ENCODE results near the gene ZNF674. TPM values are rescaled to one million over a fixed set of nuclear protein-coding genes. Genes with fewer than 3 reads are reported as not detected.
A peak's percentile ranks its signal among the peaks of the same experiment; 100 is the strongest.

Gene ZNF674
- total RNA-seq, 1 experiment from 2014 or later, result 5.8 TPM

DNA sequence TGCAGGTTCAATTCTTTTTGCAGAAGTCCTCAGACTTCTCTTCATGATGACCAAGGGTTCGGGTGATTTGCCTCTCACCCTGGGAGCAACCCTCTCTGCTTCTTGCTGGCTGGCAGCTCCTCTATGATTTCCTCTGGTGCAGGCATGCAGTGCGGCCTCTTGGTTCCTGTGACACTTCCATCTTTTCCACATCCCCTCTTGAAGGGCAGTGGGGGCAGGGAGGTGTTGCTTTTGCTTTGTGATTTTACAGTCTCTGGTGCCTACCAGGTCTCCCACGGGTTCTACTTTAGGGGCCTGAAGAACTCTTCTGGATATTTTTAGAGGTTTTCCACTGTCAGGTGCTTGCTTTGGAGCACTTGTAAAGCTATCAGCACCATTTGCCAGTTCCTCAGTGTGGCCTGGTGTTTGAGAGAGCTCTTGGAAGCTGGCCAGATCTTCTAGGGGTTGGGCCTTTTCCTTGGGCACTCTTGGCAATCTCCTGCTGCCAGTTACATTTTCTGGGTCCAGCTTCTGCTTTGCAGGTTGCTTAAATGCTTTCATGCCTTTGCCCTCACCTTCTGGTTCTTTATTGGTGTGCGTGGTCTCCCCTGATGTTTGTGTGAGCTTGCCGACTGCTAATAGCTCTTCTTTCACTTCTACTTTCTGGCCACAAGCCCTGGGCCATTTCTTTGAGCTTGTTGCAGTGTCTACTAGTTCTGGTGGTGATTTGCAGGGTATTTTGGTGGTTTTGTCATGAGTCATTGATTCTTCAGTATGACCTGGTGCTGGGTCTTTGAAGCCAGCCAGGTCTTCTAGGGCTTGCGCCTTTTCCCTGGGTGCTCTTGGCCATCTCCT lies 16.8 kb upstream of the ZNF674 start:
- no peaks in the 10 kb centered on the region for H3K4me1 ChIP-seq (ENCODE audit: insufficient read depth, low read length, poor library complexity, severe bottlenecking)
- POLR2A ChIA-PET (ENCODE audit: low non-redundant PET), result no interaction called here
- BruUV-seq (replicated peaks), result no TSS peak

GRCh38 chrX:46559062-46559461 lies 13.8 kb upstream of the ZNF674 start:
- intact Hi-C loops (cut with micrococcal nuclease; ENCODE audit: unreplicated experiment), result loop anchor here (5.0 to 10.0 kb wide), 3 partner anchors 128 to 536 kb away; no protein-coding TSS in a partner anchor
- no peak for DNase-seq (ENCODE audit: low spot score)
- no peak overlapping the region for H3K4me3 ChIP-seq (ENCODE audit: low read depth, low read length, poor library complexity, severe bottlenecking)
- H3K9me3 ChIP-seq (ENCODE audit: low read depth, low read length, poor library complexity, severe bottlenecking), result no peaks in the 10 kb centered on the region
- TF ChIP-seq EZH2 (IDR thresholded peaks at IDR 0.05; ENCODE audit: borderline replicate concordance, low read depth, low read length, poor library complexity, severe bottlenecking) (no peak), CTCF (conservative IDR thresholded peaks at IDR 0.05; ENCODE audit: low read depth, low read length) (no peak)
- H3K36me3 ChIP-seq (ENCODE audit: insufficient read depth, low read length, poor library complexity, severe bottlenecking), result no peaks in the 10 kb centered on the region
- CTCF ChIA-PET, result no interaction called here
- no peaks in the 10 kb centered on the region for H3K4me1 ChIP-seq (ENCODE audit: insufficient read depth, low read length, poor library complexity, severe bottlenecking)
- no TSS peak for BruUV-seq (replicated peaks)
- POLR2A ChIA-PET (ENCODE audit: low non-redundant PET), result no interaction called here
- H3K27me3 ChIP-seq (replicated peaks; ENCODE audit: insufficient read depth, low read depth, low read length, poor library complexity), result no peaks in the 10 kb centered on the region
- H3K27ac ChIP-seq (ENCODE audit: low read depth, low read length, poor library complexity, severe bottlenecking), result no peak overlapping the region

More for the DNA sequence above, 16.8 kb upstream of the ZNF674 start:
- Histone ChIP-seq H3K27ac (ENCODE audit: low read depth, low read length, poor library complexity, severe bottlenecking) (no peak overlapping the region), H3K27me3 (replicated peaks; ENCODE audit: insufficient read depth, low read depth, low read length, poor library complexity) (no peaks in the 10 kb centered on the region), H3K9me3 (ENCODE audit: low read depth, low read length, poor library complexity, severe bottlenecking) (no peaks in the 10 kb centered on the region), H3K4me3 (ENCODE audit: low read depth, low read length, poor library complexity, severe bottlenecking) (no peak overlapping the region), H3K36me3 (ENCODE audit: insufficient read depth, low read length, poor library complexity, severe bottlenecking) (no peaks in the 10 kb centered on the region)
- TF ChIP-seq CTCF (conservative IDR thresholded peaks at IDR 0.05; ENCODE audit: low read depth, low read length) (no peak), EZH2 (IDR thresholded peaks at IDR 0.05; ENCODE audit: borderline replicate concordance, low read depth, low read length, poor library complexity, severe bottlenecking) (no peak)
- CTCF ChIA-PET, result no interaction called here
- no peak for DNase-seq (ENCODE audit: low spot score)
- intact Hi-C loops (cut with micrococcal nuclease; ENCODE audit: unreplicated experiment), result no loop called here

DNA sequence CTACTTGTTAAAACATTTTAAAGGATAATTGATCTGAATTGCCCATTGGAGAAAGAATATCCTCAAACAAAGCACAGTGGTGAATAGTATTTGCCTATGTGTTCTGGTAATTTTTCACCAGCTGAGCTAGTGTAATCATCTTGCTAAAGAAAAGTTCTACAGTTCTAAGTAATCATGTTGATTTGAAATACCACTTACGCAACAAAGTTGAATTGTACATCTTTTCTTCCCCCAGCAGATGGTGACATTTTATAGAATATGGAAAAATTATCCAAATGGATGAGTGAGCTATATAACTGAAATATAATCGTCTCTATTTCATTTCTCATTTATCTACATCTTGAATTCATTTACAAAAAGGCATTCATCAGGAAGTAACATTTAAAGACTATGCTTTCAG lies 9.7 kb upstream of the ZNF674 start:
- intact Hi-C loops (cut with micrococcal nuclease; ENCODE audit: unreplicated experiment), result loop anchor here (5.0 to 10.0 kb wide), 3 partner anchors 132 to 540 kb away; no protein-coding TSS in a partner anchor
- CTCF ChIA-PET, result interaction anchor here (0.7 to 1.3 kb wide), 7 partner anchors 52 to 538 kb away, joined by 3 to 9 read pairs (median 6); no protein-coding TSS in a partner anchor

More for the DNA sequence above, 9.7 kb upstream of the ZNF674 start:
- H3K27ac ChIP-seq (ENCODE audit: low read depth, low read length, poor library complexity, severe bottlenecking), result no peak overlapping the region
- no peaks in the 10 kb centered on the region for H3K9me3 ChIP-seq (ENCODE audit: low read depth, low read length, poor library complexity, severe bottlenecking)
- no peaks in the 10 kb centered on the region for H3K4me1 ChIP-seq (ENCODE audit: insufficient read depth, low read length, poor library complexity, severe bottlenecking)
- POLR2A ChIA-PET (ENCODE audit: low non-redundant PET), result interaction anchor here (0.7 kb wide), 1 partner anchor 242 kb away, joined by 7 read pairs; no protein-coding TSS in a partner anchor
- peak; percentile 54 for DNase-seq (ENCODE audit: low spot score)
- no TSS peak for BruUV-seq (replicated peaks)
- no peaks in the 10 kb centered on the region for H3K36me3 ChIP-seq (ENCODE audit: insufficient read depth, low read length, poor library complexity, severe bottlenecking)
- no peak overlapping the region for H3K4me3 ChIP-seq (ENCODE audit: low read depth, low read length, poor library complexity, severe bottlenecking)
- no peaks in the 10 kb centered on the region for H3K27me3 ChIP-seq (replicated peaks; ENCODE audit: insufficient read depth, low read depth, low read length, poor library complexity)
- TF ChIP-seq EZH2 (IDR thresholded peaks at IDR 0.05; ENCODE audit: borderline replicate concordance, low read depth, low read length, poor library complexity, severe bottlenecking) (no peak), CTCF (conservative IDR thresholded peaks at IDR 0.05; ENCODE audit: low read depth, low read length) (peak; percentile 53; the same call in 1 of the 2 replicates)
